ENCODE data around the gene DHRS7B.
A peak's percentile ranks its signal among the peaks of the same experiment; 100 is the strongest.
"Not testable (repeated sequence)": the region's sequence is repeated elsewhere in the genome, so short reads cannot be mapped to it uniquely, and the experiment has no call there.

The DHRS7B gene

GRCh38 chr17:21177854-21178600 is 51.3 kb downstream of the DHRS7B start:
- no peak for DNase-seq (ENCODE audit: low spot score)

- DNase-seq (ENCODE audit: low spot score), result no peak
These were observed 56.7 kb downstream of the DHRS7B start for GRCh38 chr17:21183468-21183867.

DNA sequence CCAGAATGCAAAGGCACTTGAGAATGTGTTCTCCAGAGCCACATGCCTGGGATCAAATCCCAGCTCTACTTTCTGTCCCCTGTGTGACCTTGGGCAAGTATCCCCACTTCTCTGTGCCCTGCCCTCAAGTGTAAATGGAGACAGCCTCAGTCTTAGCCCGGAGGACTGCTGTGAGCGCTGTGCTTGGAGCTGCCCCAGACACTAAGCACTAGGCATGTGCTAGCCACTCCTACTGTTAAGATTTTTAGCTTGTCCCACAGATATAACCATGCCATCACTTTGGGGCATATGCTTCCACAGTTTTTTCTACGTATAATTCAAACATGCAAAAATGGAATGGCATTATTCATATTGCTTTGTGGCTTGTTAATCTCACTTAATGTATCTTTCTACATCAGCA is 57.8 kb downstream of the DHRS7B start:
- DNase-seq (ENCODE audit: low spot score), result no peak

DNA sequence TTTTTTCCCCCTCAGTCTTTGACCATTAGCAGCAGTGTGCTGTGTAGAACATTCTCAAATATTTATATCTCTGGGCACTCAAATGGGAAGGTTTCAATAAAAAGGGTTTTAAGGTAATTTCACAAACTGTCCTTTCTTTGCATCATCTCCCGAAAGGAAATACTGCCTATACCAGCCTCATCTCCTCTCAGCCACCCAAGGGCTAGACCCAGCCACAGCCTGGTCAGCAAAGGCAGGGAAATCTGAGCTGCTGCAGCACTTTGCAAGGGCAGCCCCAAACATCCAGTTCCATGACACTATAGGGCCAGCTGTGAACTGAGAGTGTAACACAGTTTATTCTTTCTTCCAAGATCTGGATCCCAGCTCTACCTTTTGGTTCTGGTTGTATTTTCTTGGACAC is 58.3 kb downstream of the DHRS7B start:
- DNase-seq (ENCODE audit: low spot score), result no peak

DNA sequence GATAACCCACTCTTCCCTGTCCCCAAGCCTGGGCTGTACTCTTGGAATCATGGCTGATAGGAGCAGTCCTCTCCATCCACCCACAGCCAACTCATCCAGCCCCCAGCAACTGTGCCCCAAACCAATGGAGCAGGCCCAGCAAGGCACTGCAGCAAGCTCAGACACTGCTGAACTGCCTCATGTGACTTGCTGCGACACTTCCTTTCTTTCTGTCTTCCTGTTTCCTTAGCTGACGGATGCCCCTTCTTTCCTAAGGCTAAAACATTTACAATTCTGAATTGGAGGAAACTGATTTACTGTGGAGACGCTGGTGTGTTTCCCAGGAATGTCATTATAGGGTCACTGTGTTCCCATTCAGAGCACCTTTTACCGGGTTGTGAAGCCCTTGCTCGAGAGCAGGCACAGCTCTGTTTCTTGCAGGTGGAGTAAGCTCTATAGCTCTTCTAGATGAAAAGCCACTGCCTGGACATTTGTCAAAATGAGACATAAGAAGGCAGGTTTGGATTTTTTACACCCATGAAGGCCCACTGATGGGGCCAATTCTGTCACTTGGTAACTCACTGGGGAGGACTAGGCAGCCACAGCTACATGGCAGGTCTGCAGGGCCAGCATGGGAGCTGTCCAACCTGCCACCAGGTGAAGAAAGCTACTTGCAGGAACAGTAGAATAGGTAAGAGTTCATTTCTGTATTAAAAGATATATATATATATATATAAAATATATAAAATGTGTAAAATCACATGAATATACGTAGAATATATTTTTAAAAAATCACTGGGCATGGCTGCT is 59.8 kb downstream of the DHRS7B start:
- no peak for DNase-seq (ENCODE audit: low spot score)

DNA sequence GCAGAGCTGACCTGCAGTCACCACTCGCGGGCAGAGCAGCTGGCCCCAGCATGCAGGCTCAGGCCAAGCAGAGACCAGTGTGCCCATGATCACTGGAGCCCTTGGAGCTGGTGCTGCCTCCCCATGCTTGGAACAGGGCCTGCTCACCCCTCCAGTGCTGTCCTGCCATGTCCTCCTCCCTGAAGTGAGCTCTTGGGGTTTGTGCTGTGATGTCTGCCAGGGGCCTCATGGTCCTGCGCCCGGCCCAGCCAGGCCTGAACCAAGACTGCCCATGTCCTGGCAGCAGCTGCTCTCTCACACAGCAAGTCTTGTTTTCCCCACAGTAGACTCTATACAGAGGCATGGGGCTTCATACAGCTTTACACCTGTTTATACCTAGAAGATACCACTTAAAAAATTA is 62.6 kb downstream of the DHRS7B start:
- DNase-seq (ENCODE audit: low spot score), result no peak

- DNase-seq (ENCODE audit: low spot score), result no peak
These were observed 63.3 kb downstream of the DHRS7B start for GRCh38 chr17:21190078-21190477.

GRCh38 chr17:21191698-21192097 is 64.9 kb downstream of the DHRS7B start:
- DNase-seq (ENCODE audit: low spot score), result no peak

DNA sequence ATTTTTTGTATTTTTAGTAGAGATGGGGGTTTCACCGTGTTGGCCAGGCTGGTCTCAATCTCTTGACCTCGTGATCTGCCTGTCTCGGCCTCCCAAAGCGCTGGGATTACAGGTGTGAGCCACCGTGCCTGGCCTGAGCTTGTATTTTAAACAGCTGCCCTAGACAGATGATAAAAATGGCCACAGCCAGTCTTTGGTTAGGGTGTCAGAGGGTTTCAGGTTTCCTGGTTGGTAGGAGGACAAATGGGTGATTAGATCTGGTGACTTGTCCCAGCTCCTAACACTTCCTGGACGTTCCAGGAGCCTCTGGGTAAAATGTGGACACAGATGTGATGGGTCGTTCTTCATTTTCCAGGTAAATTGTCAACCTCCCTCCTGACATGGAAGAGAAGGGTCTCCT is 65.7 kb downstream of the DHRS7B start:
- not testable (repeated sequence) for DNase-seq (ENCODE audit: low spot score)

- DNase-seq (ENCODE audit: low spot score), result peak; percentile 41
These were observed 66.3 kb downstream of the DHRS7B start for GRCh38 chr17:21193031-21193430.

DNA sequence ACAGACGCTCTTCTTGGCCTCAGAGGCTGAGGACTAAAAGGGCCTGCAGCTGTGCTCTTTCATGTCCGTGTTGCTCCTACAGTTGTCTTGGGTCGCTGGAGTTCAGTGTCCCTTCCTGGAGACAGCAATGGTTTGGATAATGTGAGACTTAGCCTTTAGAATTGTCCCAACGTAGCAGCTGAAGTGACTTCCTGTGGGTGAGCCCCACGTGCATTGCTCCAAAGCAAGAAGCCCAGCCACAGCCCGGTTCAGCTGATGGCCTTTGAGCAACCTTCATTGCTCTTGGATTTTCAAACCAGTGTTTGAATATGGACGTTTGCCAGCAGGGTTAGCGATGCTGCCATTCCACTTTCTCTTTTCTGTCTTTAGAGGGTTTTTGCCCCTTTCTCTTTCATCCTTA is 67.5 kb downstream of the DHRS7B start:
- no peak for DNase-seq (ENCODE audit: low spot score)

DNA sequence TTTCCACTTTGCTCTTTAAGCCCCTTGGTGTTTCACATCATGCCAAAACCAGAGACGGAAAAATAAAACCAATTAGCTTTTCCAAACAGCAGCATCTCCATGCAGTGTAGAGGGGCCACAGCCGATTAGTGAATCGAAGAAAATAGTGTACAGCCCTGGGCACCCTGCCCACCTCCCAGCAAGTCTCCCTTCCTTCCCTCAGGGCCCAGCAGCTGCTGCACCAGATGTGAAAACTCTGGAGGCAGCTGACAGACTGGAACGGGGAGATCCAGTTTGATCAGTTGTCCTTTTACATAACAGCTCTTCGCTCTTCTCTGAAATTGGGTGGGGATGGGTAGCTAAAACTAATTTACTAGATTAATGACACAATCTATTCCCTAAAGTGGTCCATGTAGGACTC is 67.9 kb downstream of the DHRS7B start:
- DNase-seq (ENCODE audit: low spot score), result no peak

GRCh38 chr17:21196126-21196525 is 69.4 kb downstream of the DHRS7B start:
- no peak for DNase-seq (ENCODE audit: low spot score)

DNA sequence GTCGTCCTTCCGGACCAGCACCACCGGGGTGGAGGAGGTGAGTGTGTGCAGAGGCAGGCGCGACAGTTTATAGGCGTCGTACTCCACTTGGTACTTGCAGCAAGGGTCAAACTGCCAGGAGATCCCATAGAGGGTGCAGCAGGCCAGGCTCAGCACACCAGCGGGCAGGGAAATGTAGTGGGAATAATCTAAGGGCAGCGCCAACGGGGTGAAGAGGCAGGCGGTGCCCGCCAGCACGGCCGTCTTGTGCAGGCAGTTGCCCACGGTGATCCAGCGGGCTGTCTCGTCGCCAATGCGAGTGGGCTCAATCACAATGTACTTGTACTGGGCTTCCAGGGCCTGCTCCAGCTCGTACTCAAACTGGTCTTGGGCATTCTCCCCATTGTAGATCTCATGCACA is 71.6 kb downstream of the DHRS7B start:
- no peak for DNase-seq (ENCODE audit: low spot score)

DNA sequence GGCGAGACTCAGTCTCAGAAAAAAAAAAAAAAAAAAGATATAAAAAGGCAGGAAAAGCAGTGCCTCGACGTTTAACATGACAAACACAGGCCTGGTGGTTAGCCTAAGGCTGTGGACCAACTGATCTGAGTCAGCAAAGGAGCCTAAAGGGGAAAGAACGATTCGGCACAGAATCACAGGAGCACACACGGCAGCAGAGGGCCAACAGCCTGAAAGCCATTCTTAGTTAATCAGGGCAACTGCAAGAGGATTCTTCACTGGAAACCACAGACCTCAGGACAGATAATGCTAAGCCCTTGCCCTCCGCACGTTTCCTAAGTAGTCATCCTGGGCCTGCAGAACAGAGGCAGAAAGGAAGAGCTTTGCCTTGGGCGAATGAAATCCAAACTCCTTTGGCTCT is 72.5 kb downstream of the DHRS7B start:
- no peak for DNase-seq (ENCODE audit: low spot score)

DNA sequence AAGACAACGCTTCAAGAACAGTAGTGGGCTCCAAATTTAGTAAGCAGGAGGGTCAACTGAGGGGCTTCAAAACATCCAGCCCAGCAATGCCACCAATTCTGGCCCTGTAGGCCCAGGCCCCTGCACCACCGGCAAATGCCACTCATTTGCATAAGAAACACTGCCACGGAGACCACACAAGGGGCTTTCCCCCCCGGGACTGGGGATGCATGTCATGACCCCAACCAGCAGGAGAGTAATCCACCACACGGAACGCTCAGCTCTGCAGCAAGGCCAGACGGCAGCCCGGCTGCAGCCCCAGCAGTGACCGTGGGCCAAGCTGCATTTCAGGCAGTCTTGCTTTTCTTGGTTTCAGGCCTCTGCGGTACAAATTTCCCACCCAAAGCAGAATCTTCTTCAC is 73.1 kb downstream of the DHRS7B start:
- no peak for DNase-seq (ENCODE audit: low spot score)

GRCh38 chr17:21200590-21201297 is 74.0 kb downstream of the DHRS7B start:
- DNase-seq (ENCODE audit: low spot score), result no peak

GRCh38 chr17:21201298-21201595 is 74.5 kb downstream of the DHRS7B start:
- DNase-seq (ENCODE audit: low spot score), result no peak

GRCh38 chr17:21201874-21202273 is 75.1 kb downstream of the DHRS7B start:
- DNase-seq (ENCODE audit: low spot score), result no peak

- DNase-seq (ENCODE audit: low spot score), result no peak
These were observed 75.7 kb downstream of the DHRS7B start for GRCh38 chr17:21202512-21202911.

- no peak for DNase-seq (ENCODE audit: low spot score)
These were observed 78.2 kb downstream of the DHRS7B start for GRCh38 chr17:21204935-21205334.

- DNase-seq (ENCODE audit: low spot score), result no peak
These were observed 81.6 kb downstream of the DHRS7B start for GRCh38 chr17:21208352-21208751.

- no peak for DNase-seq (ENCODE audit: low spot score)
These were observed 82.9 kb downstream of the DHRS7B start for GRCh38 chr17:21209511-21210175.
